ENCODE data around the gene ANKRD63. TPM values are rescaled to one million over a fixed set of nuclear protein-coding genes. Genes with fewer than 3 reads are reported as not detected.

ANKRD63 gene
- total and polyA plus RNA-seq, 9 of the 15 experiments (the other 6 are each of a cell fraction or from before 2014, with no cell fraction given), result 1.3 to 2.0 (median 1.8) TPM; not detected in 6

GRCh38 chr15:40242213-40242599 lies 40.7 kb downstream of the ANKRD63 start (continued):
- TF ChIP-seq RERE (CRISPR knock-in tag; IDR thresholded peaks at IDR 0.05; ENCODE audit: borderline replicate concordance) (no peak), ZNF551 (CRISPR knock-in tag; IDR thresholded peaks at IDR 0.05) (no peak), ZNF444 (CRISPR knock-in tag; IDR thresholded peaks at IDR 0.05) (no peak)

All from K562 (cell line).